Tracheal epithelial cell (primary cell): ENCODE data around the gene COL4A2. TPM values are rescaled to one million over a fixed set of nuclear protein-coding genes. Genes with fewer than 3 reads are reported as not detected.

Experiments
- total RNA-seq: library from RNA; depleted of rRNA; stranded (reverse); fragments of >200 nt; gene quantifications from 2 replicates; pipeline ENCODE4 v1.2.1, GENCODE V29; 2014

Gene COL4A2
- total RNA-seq = 8.3 and 294 TPM in 2 replicates

GRCh38 chr13:110306960-110307766 lies at the start of gene COL4A2, which contains the start of gene COL4A1:
Gene COL4A2, plus strand, starts transcription at chr13:110307284. Its CDS starts 620 bp downstream, at chr13:110307904.
Gene COL4A1, minus strand, starts transcription at chr13:110307157. Its CDS starts 130 bp downstream, at chr13:110307027.

DNA sequence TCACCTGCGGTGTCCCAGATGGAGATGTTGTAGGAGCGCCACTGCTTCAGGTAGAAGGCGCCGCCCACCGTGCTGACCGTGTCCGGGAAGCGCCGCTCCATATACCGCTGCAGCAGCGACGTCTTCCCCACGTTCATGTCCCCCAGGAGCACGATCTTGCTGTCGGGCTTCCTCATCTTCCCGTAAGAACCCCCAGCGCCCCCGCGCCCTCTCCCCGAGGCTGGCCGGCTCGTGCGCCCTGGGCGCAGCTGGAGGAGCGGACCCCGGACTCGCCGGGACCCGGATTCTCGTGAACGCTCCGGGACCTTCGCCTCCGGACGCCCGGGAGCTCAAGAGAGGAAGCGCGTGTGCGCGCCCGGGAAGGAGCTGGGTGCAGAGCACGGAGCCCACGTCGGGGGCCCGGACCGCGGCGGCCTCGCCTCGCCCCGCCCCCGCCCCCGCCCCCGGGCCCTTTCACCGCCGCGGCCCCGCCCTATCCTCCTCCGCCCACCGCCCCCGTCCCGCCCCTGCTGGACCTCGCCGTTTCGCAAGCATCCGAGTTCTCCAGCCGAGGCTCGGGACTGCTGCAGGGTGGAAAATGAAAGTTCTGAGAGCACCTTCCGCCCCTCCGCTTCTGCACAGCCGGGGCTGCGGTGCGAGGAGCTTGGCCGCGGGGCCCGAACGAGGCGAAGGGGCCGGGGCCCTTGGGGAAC lies 254.4 kb downstream of the COL4A2 start, which contains the start of gene RAB20:
Gene RAB20 (minus strand): TSS at position 379 of the 692 bp plus-strand sequence. CDS start 203 bp downstream, at position 176.

Other genes with a start within 250 kb of the COL4A2 start
- gene COL4A1, start 127 bp upstream of the COL4A2 start, total RNA-seq = 11.3 and 366 TPM in 2 replicates